NCI-H345 treated with DMSO at 0.1 percent for 48 hours (cell line): Measurements from ENCODE around the gene ATP10B.
"Not testable (repeated sequence)": the region's sequence is repeated elsewhere in the genome, so short reads cannot be mapped to it uniquely, and the experiment has no call there.

Source experiments
- DNase-seq: peaks from one replicate; lab custom pipeline; 2025; ENCODE audit not compliant: unreplicated experiment; lab: John Stamatoyannopoulos, UW

ATP10B gene

DNA sequence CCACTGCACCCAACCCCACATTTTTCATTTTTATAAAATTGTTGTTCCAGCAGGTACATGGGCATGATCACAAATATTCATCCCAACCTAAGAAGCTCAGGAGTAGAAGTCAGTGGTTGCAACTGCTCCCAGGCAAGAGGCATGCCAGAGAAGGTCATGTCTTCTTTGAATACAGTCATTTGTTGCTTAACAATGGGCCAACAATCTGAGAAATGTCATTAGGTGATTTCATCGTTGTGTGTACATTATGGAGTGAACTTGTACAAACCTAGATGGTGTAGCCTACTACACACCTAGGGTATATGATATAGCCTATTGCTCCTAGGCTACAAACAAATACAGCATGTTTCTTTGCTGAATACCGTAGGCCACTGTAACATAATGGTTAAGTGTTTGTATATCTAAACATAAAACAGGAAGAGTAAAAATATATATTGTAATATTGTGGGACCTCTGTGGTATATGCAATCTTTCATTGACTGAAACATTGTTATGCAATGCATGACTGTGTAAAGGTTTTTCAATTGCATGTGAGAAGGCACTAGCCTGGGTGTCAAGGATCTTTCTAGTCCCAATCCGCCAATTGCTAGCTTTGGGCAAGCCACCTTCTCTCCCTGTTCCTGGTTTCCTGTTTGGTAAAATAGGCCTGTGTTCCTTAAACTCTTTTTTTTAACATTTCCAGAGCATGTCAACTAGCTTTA lies 27.6 kb downstream of the ATP10B start:
- DNase-seq = no peak

- DNase-seq = not testable (repeated sequence)
These were observed 39.0 kb downstream of the ATP10B start for GRCh38 chr5:160812996-160813395.

DNA sequence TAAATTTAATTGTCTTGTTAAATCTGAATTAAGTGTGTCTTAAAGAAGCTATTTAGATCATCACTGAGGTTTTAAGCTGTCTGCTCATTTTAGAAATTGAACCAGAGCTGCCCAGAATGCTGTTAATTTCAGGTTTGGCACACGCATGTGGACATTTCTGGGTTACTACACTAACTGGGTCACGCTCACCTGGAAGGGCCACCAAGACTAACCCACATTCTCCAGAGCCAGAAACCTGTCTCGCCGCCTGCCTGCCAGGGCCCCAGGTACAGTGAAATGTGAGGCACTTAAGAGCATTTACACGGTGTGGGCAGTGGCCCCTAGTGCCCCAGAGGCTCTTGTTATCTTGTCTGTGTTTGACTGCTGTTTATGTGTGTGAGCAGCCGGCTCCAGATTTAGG lies 46.6 kb downstream of the ATP10B start:
- no peak for DNase-seq

GRCh38 chr5:160802592-160802991 lies 49.4 kb downstream of the ATP10B start:
- DNase-seq = no peak

- no peak for DNase-seq
These were observed 51.4 kb downstream of the ATP10B start for GRCh38 chr5:160800375-160801275.

GRCh38 chr5:160799184-160799583 lies 52.8 kb downstream of the ATP10B start:
- DNase-seq = no peak

GRCh38 chr5:160797020-160797419 lies 55.0 kb downstream of the ATP10B start:
- no peak for DNase-seq

DNA sequence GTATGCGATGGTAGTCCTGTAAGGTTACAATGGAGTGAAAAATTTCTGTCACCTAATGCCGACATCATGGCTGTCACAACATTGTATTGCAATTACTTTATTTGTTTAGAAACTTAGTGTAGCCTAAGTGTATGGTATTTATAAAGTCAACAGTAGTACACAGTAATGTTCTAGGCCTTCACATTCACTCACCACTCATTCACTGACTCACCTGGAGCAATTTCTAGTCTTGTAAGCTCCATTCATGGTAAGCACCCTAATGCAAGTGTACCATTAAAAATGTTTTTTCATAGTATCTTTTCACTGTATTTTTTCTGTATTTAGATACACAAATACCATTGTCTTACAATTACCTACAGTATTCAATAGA lies 58.5 kb downstream of the ATP10B start:
- DNase-seq = no peak

- DNase-seq = no peak
These were observed 59.1 kb downstream of the ATP10B start for GRCh38 chr5:160792732-160793529.

DNA sequence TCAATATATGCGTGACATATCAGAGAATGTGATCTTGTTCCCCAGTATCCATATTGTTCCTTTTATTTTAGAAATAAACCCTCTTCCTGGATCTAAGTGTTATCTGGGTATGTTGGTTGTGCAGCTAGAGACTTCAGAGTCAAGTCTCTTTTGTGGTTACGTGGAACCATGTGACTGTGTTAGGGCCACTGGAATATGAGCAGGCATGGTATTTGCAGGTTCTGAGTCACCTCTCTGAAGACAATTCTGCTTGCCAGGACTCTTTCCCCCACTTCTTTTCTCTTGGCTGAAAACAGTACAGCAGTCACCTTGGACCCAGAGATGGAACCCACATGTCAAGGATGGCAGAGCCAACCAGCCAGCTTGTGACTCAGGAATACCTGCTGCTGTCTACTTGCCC lies 59.7 kb downstream of the ATP10B start:
- no peak for DNase-seq

DNA sequence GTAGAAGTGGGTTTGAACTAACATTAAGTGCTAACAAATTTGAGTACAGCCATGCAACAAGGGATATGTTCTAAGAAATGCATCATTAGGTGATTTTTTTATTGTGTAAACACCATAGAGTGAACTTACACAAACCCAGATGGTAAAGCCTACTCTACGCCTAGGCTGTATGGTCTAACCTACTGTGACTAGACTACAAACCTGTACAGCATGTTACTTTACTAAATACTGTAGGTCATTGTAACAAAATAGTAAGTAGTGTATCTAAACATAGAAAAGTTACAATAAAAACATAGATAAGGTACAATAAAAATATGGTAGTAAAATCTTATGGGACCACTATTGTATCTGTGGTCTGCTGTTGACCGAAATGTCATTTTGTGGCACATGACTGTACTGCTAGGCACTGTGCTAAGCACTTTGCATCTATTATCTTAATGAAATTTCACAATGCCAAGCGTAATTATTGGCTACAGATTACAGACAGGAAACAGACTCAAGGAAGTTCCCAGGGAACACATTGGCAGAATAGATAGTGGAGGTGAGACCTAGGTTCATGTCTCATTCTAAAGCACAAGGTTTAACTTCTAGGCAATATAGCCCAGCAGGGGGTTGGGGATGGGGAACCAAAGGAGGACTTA lies 62.7 kb downstream of the ATP10B start:
- no peak for DNase-seq

- no peak for DNase-seq
These were observed 63.8 kb downstream of the ATP10B start for GRCh38 chr5:160788102-160788660.

GRCh38 chr5:160787240-160787639 lies 64.8 kb downstream of the ATP10B start:
- DNase-seq = no peak

- no peak for DNase-seq
These were observed 77.2 kb downstream of the ATP10B start for GRCh38 chr5:160774666-160775315.

DNA sequence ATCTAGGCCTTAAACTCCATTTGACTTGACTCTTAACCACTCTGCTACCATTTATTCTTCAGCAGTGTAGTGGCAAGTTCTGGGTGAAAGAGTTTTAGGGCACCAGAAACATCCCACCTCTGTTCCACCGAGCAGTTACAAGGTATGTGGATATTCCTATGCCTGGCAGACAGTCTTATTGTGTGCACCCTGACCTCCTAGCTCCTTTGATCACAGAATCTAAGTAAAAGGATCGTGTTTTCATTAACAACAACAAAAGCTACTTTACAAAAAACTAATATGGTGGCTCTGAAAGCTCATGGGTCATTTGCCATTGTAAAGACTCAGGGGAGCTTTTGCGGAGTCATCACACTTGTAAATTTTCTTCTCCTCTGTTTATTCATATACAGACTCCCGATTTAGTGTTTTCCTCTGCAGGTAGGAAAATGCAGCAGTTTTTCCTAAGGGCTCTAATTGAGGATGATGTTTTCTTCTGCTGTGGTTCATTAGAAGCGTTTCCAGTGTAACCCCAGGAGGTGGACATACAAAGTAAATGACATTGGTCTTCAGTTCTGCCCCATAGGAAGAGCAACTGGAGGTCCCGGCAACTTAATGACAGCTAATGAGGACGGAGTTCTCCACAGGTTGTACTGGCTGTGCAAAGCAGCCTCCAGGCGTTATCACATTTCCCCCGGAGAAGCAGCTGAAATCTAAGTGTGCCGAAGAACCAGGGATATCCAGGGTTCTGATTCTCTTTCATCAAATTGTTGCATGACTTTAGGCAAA lies 78.2 kb downstream of the ATP10B start:
- DNase-seq = no peak

- no peak for DNase-seq
These were observed 79.2 kb downstream of the ATP10B start for GRCh38 chr5:160772854-160773253.

DNA sequence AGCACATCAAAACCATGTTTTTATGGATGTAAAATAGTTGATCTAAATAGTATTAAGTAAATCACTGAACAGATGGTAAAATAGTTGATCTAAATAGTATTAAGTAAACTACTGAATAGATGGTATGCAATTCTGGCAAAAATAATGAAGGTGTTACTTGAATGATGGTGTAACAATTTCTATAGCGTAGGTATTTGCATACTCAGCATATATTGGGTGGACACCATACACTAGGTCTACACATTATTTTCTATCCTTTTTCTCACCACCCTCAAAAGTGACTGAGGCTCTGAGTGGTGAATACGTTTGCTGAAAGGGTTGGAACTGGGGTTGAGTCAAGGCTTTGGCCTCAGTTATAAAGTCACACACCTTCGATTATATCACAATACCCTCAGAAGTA lies 81.3 kb downstream of the ATP10B start:
- no peak for DNase-seq

DNA sequence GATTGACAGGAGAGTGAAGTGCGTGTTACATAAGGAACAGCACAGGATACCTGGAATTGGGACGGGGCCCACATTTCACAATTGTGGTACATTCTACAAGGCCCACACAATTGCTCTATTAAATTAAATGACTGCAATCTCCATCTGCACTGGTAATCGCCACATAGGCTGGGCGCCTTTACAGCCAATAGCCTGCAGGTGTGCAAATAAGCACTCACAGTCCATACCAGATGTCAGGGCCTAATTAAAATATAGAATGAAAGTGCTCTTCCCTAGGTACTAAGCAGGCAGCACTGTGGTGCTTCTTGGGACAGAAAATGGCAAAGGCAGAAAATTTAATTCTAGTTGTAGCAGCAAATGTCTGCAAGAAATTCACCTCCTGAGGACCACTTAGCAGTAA lies 82.7 kb downstream of the ATP10B start:
- DNase-seq = peak; percentile 20

GRCh38 chr5:160767062-160767461 lies 84.9 kb downstream of the ATP10B start:
- no peak for DNase-seq

DNA sequence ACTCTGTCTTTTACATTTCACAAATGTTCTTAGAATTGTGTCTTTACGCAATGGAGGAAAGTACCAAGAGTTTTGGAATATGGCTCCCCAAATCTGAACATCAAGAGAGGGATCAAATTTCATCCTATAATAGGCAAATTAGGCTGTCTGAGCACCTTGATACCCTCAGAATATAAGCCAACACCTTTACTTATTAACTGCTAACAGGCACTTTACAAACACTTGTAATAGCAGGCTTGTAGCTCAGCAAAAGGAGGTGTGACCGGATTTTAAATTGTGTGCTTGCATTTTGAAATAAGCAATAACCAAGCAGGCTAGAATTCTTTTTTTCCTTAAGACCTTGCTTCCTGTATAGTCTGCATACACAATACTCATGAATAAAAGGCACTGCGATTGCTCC lies 92.0 kb downstream of the ATP10B start:
- no peak for DNase-seq
